Mesenchymal stem cell (in vitro differentiated cells and primary cell): ENCODE results near the gene RAB36.

Source experiments
- DNase-seq: peaks from one replicate; pipeline ENCODE4 v3.0.0-alpha.2; 2013
- H2AFZ ChIP-seq: one replicate; pipeline ENCODE4 v1.6.1; 2013; ENCODE audit warnings: low read depth, mild to moderate bottlenecking, control low read depth, inconsistent platforms, low read length, moderate library complexity
- H2AK5ac ChIP-seq: 2 replicates; pipeline ENCODE4 v1.6.1; 2013; ENCODE audit warnings: low read length, moderate library complexity, mild to moderate bottlenecking, inconsistent platforms; ENCODE audit not compliant: severe bottlenecking
- H2BK120ac ChIP-seq: one replicate; pipeline ENCODE4 v1.6.1; 2013; ENCODE audit warnings: low read depth, mild to moderate bottlenecking, inconsistent platforms, low read length, moderate library complexity
- H2BK12ac ChIP-seq, 2 experiments: one replicate each; pipeline ENCODE4 v1.6.1; 2013; ENCODE audit warnings: inconsistent platforms in 2 of 2, low read length in 2 of 2, mild to moderate bottlenecking in 2 of 2, moderate library complexity in 2 of 2, control low read depth in 1 of 2
- H2BK15ac ChIP-seq: one replicate; pipeline ENCODE4 v1.6.1; 2013; ENCODE audit warnings: mild to moderate bottlenecking, low read depth, inconsistent platforms; ENCODE audit not compliant: poor library complexity, severe bottlenecking
- H2BK5ac ChIP-seq: 2 replicates; pipeline ENCODE4 v1.6.1; 2013; ENCODE audit warnings: low read depth, mild to moderate bottlenecking, low read length, control low read depth, inconsistent platforms; ENCODE audit not compliant: poor library complexity, severe bottlenecking
- H3K14ac ChIP-seq, 2 experiments: one replicate each; pipeline ENCODE4 v1.6.1; 2013; ENCODE audit warnings: inconsistent platforms in 2 of 2, low read length in 2 of 2, control low read depth in 1 of 2, mild to moderate bottlenecking in 1 of 2, moderate library complexity in 1 of 2
- H3K18ac ChIP-seq, 2 experiments: one replicate each; pipeline ENCODE4 v1.6.1; 2013; ENCODE audit warnings: inconsistent platforms in 2 of 2, low read length in 2 of 2, control low read depth in 1 of 2, low read depth in 1 of 2, mild to moderate bottlenecking in 1 of 2
- H3K23ac ChIP-seq, 2 experiments: one replicate each; pipeline ENCODE4 v1.6.1; 2013; ENCODE audit warnings: inconsistent platforms in 2 of 2, low read length in 2 of 2, mild to moderate bottlenecking in 2 of 2, moderate library complexity in 2 of 2, control low read depth in 1 of 2
- H3K27ac ChIP-seq: 2 replicates; pipeline ENCODE4 v1.5.1; 2013; ENCODE audit warnings: mild to moderate bottlenecking, moderate library complexity, low read length, control low read depth, inconsistent platforms; ENCODE audit not compliant: poor library complexity, severe bottlenecking
- H3K27me3 ChIP-seq, 2 experiments: 2 replicates each; pipeline versions ENCODE4 v1.6.1 to v1.7.0; 2013; ENCODE audit warnings: low read length in 2 of 2, mild to moderate bottlenecking in 2 of 2, moderate library complexity in 2 of 2, control low read depth in 1 of 2, inconsistent platforms in 1 of 2; ENCODE audit not compliant: control insufficient read depth in 1 of 2, insufficient read depth in 1 of 2
- H3K36me3 ChIP-seq, 2 experiments: 2 replicates each; pipeline versions ENCODE4 v1.6.1 to v1.7.0; 2013; ENCODE audit warnings: low read length in 2 of 2, control low read depth in 1 of 2, inconsistent platforms in 1 of 2, low read depth in 1 of 2, mild to moderate bottlenecking in 1 of 2; ENCODE audit not compliant: insufficient read depth in 2 of 2, control insufficient read depth in 1 of 2
- H3K4ac ChIP-seq, 2 experiments: one replicate each; pipeline ENCODE4 v1.6.1; 2013; ENCODE audit warnings: inconsistent platforms in 2 of 2, low read length in 2 of 2, mild to moderate bottlenecking in 2 of 2, moderate library complexity in 2 of 2, control low read depth in 1 of 2, low read depth in 1 of 2
- H3K4me1 ChIP-seq: 2 replicates; pipeline ENCODE4 v1.6.1; 2013; ENCODE audit warnings: low read depth, low read length, control low read depth; ENCODE audit not compliant: control insufficient read depth, insufficient read depth
- H3K4me2 ChIP-seq: 2 replicates; pipeline ENCODE4 v1.6.1; 2013; ENCODE audit warnings: low read length, mild to moderate bottlenecking, inconsistent platforms; ENCODE audit not compliant: poor library complexity, severe bottlenecking
- H3K4me3 ChIP-seq, 2 experiments: 2 replicates each; pipeline versions ENCODE4 v1.5.1 to v1.7.0; 2013; ENCODE audit warnings: low read length in 2 of 2, mild to moderate bottlenecking in 2 of 2, control low read depth in 1 of 2, low read depth in 1 of 2; ENCODE audit not compliant: insufficient read depth in 1 of 2
- H3K79me1 ChIP-seq: replicated peaks from 2 replicates; pipeline ENCODE4 v1.6.1; 2013; ENCODE audit warnings: mild to moderate bottlenecking, control low read depth, low read length, inconsistent platforms; ENCODE audit not compliant: poor library complexity, severe bottlenecking
- H3K9ac ChIP-seq: 2 replicates; pipeline ENCODE4 v1.7.0; 2013; ENCODE audit warnings: mild to moderate bottlenecking, low read length, moderate library complexity
- H3K9me3 ChIP-seq: 2 replicates; pipeline ENCODE4 v1.7.0; 2013; ENCODE audit warnings: mild to moderate bottlenecking, low read length; ENCODE audit not compliant: control insufficient read depth
- H4K8ac ChIP-seq: one replicate; pipeline ENCODE4 v1.6.1; 2013; ENCODE audit warnings: inconsistent platforms, mild to moderate bottlenecking, low read length, moderate library complexity
- H4K91ac ChIP-seq: one replicate; pipeline ENCODE4 v1.6.1; 2013; ENCODE audit warnings: mild to moderate bottlenecking, low read length, inconsistent platforms
- WGBS: methylation state at CpG from one replicate; pipeline ENCODE4 v1.1.7; 2013; ENCODE audit warnings: mixed read lengths; 5-methylcytosine and 5-hydroxymethylcytosine counted together

Gene RAB36

DNA sequence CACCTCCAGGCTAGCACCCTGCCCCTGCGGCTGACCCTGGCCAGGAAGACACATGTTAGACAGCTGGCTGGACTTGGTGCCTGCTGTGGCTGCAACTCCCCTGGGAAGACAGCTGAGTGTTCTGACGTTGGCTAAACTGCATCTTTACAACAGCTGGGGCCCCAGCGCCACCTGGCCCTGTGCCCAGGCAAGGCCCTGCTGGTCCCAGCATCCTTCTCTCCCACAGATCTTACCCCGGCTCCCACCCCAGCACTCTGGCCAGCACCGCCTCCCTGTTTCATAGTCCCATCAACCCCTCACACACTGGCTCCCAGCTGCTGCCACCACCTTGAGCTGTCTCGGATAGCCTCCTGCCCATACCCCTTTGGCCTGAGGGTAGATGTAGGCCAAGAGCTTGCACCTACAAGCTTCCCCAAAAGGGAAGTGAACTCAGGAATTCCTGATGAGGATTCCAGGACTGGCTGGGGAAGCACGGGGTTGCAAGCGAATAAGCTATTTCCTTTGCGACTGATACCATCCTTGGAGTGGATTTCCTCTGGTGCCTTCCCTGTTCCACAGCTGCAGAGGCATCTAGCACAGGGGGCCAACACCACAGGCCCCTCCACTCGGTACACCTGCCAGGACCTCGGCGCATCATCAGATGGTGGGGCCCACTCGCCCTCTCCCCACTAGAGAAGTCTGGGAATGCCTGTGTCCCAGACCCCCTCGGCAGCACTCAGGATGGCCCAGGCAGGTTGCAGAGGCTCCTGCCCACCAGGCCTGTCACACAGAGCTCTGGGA, 32.0 kb upstream of the RAB36 start:
- no peak overlapping the region for H2BK120ac ChIP-seq
- no peaks in the 10 kb centered on the region for H3K9me3 ChIP-seq
- H3K4me3 ChIP-seq, result no peak overlapping the region
- H2AFZ ChIP-seq, result no peak overlapping the region
- H3K27me3 ChIP-seq, result peaks cover 0 to 3% of the 10 kb centered on the region in 2 experiments
- DNase-seq, result peak; percentile 11
- H2BK15ac ChIP-seq, result no peak overlapping the region
- no peak overlapping the region for H3K9ac ChIP-seq
- H3K4me1 ChIP-seq, result peaks cover 10% of the 10 kb centered on the region
- H4K8ac ChIP-seq, result no peak overlapping the region
- no peak overlapping the region for H3K27ac ChIP-seq
- no peaks in the 10 kb centered on the region for H3K79me1 ChIP-seq
- H4K91ac ChIP-seq, result no peak overlapping the region
- no peak overlapping the region for H3K18ac ChIP-seq
- H2BK5ac ChIP-seq, result no peak overlapping the region
- H3K23ac ChIP-seq, result no peak overlapping the region
- no peak overlapping the region for H2AK5ac ChIP-seq
- no peak overlapping the region for H3K4me2 ChIP-seq
- no peak overlapping the region for H3K4ac ChIP-seq
- no peak overlapping the region for H3K14ac ChIP-seq
- WGBS, result 85% methylated on average over 14 of the region's 14 CpGs
- H3K36me3 ChIP-seq, result no peaks in the 10 kb centered on the region
- H2BK12ac ChIP-seq, result no peak overlapping the region

DNA sequence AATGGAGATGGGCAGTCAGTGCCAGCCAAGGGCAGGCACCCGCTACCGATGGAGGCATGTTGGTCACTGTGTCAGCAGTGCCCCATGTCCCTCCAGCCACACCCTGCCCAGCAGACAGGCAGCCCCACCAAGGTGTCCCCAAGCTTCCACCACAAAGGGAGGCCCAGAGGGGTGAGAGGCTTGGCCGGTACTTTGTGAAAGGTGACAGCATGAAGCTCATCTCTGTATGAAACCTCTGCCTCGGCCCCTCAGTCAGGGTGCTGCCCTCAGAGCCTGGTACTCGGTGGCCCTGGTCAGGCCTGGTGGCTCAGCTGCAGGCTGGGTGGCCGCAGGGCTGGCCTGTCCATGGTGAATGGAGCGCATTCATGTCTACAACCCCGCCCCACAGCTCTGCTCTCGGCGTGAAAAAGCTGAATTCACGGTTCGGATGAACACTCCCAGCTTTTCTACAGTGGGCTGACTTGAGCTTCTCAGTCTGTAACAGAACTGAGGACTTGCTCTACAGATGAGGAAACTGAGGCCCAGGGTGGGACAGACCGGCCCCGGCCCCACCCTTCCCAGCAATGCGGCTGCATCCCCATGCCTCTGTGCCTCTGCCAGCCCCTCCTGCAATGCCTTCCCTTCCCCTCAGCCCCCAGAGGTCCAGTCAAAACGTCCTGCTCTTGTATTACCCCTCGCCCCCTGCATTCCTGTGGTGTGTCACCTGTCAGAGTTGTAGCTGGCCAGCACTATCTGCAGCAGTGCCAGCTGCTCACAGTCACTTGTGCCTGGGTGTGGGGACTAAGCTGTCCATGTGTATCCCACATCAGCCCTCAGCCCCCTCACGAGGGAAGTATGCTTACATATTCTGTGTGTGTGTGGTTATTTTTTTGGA, 31.2 kb upstream of the RAB36 start:
- no peak overlapping the region for H3K27ac ChIP-seq
- peaks cover 10% of the 10 kb centered on the region for H3K4me1 ChIP-seq
- no peaks in the 10 kb centered on the region for H3K36me3 ChIP-seq
- WGBS, result 81% methylated on average over 17 of the region's 18 CpGs
- no peak overlapping the region for H4K8ac ChIP-seq
- H2AK5ac ChIP-seq, result no peak overlapping the region
- H2BK5ac ChIP-seq, result no peak overlapping the region
- H3K14ac ChIP-seq, result no peak overlapping the region
- peaks cover 0 to 3% of the 10 kb centered on the region in 2 experiments for H3K27me3 ChIP-seq
- H3K9me3 ChIP-seq, result no peaks in the 10 kb centered on the region
- no peak overlapping the region for H3K9ac ChIP-seq
- no peak overlapping the region for H3K18ac ChIP-seq
- H3K4me2 ChIP-seq, result no peak overlapping the region
- DNase-seq, result no peak
- no peak overlapping the region for H3K23ac ChIP-seq
- no peak overlapping the region for H3K4ac ChIP-seq
- H2BK120ac ChIP-seq, result no peak overlapping the region
- H2BK15ac ChIP-seq, result no peak overlapping the region
- H4K91ac ChIP-seq, result no peak overlapping the region
- H3K4me3 ChIP-seq, result no peak overlapping the region
- H2AFZ ChIP-seq, result no peak overlapping the region
- no peak overlapping the region for H2BK12ac ChIP-seq
- H3K79me1 ChIP-seq, result no peaks in the 10 kb centered on the region

DNA sequence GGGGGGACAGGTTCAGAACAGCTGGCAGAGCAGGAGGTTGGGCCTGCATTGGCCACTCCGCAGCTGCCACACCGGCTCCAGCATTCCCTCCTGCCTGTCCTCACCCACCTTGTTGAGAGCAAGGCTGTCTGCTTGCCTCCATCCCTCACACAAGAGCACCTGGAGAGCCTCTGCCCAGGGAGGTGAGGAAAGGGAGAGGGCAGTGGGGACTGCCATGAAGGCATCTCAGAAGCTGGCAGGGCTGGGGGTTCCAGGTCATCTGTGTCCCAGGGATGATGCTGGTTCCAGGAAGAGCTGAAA, 30.6 kb upstream of the RAB36 start:
- Histone ChIP-seq H3K27ac (no peak overlapping the region), H3K4ac (no peak overlapping the region), H3K27me3 (peaks cover 0 to 3% of the 10 kb centered on the region in 2 experiments), H3K18ac (no peak overlapping the region), H3K36me3 (no peaks in the 10 kb centered on the region), H2AK5ac (no peak overlapping the region), H4K8ac (no peak overlapping the region), H3K79me1 (no peaks in the 10 kb centered on the region), H3K14ac (no peak overlapping the region), H3K23ac (no peak overlapping the region), H3K4me3 (no peak overlapping the region), H3K9me3 (no peaks in the 10 kb centered on the region), H2BK5ac (no peak overlapping the region), H3K4me1 (peaks cover 10% of the 10 kb centered on the region), H2BK15ac (no peak overlapping the region), H4K91ac (no peak overlapping the region), H3K4me2 (no peak overlapping the region), H3K9ac (no peak overlapping the region), H2BK12ac (no peak overlapping the region), H2BK120ac (no peak overlapping the region), H2AFZ (no peak overlapping the region)
- WGBS, result 100% methylated on average over 1 of the region's 2 CpGs
- no peak for DNase-seq

DNA sequence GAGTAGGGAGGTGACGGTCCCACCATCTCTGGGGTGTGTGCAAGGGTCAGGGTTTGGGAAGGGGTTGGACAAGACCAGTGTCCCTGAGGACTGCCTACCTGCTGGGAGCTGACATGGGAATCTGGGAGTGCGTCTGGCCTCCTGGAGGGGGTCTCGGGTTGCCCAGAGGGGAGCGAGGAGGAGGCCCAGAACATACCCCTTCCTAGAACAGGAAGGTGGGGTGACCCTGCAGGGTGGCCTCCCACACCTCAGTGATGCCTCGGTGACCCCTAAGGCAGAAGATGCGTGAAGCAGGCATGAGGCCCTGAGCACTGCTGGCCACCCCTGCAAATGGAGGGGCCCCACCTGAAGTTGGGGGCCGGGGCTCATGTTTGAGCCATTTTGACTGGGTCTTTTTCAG, 29.9 kb upstream of the RAB36 start:
- Histone ChIP-seq H2AK5ac (no peak overlapping the region), H3K79me1 (no peaks in the 10 kb centered on the region), H4K91ac (no peak overlapping the region), H3K9me3 (no peaks in the 10 kb centered on the region), H2BK12ac (no peak overlapping the region), H3K4me2 (no peak overlapping the region), H3K4ac (no peak overlapping the region), H2AFZ (no peak overlapping the region), H2BK120ac (no peak overlapping the region), H3K4me1 (peaks cover 10% of the 10 kb centered on the region), H3K4me3 (no peak overlapping the region), H2BK5ac (no peak overlapping the region), H3K18ac (no peak overlapping the region), H3K9ac (no peak overlapping the region), H4K8ac (no peak overlapping the region), H3K23ac (no peak overlapping the region), H3K27ac (no peak overlapping the region), H3K36me3 (no peaks in the 10 kb centered on the region), H2BK15ac (no peak overlapping the region), H3K14ac (peak overlapping the region in 1 of 2 experiments; percentile 18), H3K27me3 (peaks cover 0 to 6% of the 10 kb centered on the region in 2 experiments)
- DNase-seq, result no peak
- 79% methylated on average over 7 of the region's 7 CpGs for WGBS
